HCT116 (cell line): Measurements from ENCODE around the gene GPX5. TPM values are rescaled to one million over a fixed set of nuclear protein-coding genes. Genes with fewer than 3 reads are reported as not detected.

Experiments
- ATAC-seq: fragments of 200-7000 bp; cut with Tn5 transposase; 2 replicates; pipeline ENCODE4 v1.9.1; 2020; ENCODE audit warnings: mild to moderate bottlenecking, moderate library complexity
- BruUV-seq: library from RNA; stranded (reverse); fragments of 400-500 nt; replicated peaks from 2 replicates; lab custom pipeline; 2021; lab: Mats Ljungman, UMichigan
- CTCF ChIA-PET: fragments of 300-600 bp; sonication (Branson Sonifier 250); formaldehyde crosslinking; loops from one replicate; lab custom pipeline; 2021; ENCODE audit warnings: antibody characterized with exemption; lab: Charles Lee
- POLR2A ChIA-PET: fragments of 300-600, 350-600 bp; sonication (Branson Sonifier 250); formaldehyde crosslinking; loops from one replicate; lab custom pipeline; 2021; ENCODE audit warnings: antibody characterized with exemption; lab: Charles Lee
- RAD21 ChIA-PET, 2 experiments: fragments of 300-600 bp; sonication (Branson Sonifier 250); formaldehyde crosslinking; loops; one replicate each; lab custom pipeline; 2023; ENCODE audit warnings: low total read pairs in 2 of 2; ENCODE audit not compliant: uncharacterized antibody in 2 of 2, unreplicated experiment in 2 of 2, low non-redundant PET in 1 of 2; lab: Charles Lee
- DNase-seq: peaks from one replicate; pipeline ENCODE4 v3.0.0-alpha.2; 2010; ENCODE audit warnings: low read depth, low spot score
- H2AFZ ChIP-seq: fragments of 200-600 bp; shearing (Covaris generic), sonication (generic); 2 replicates; pipeline ENCODE4 v1.6.1; 2017; ENCODE audit warnings: low read depth, mixed run types, mixed read lengths, antibody characterized with exemption, low read length; ENCODE audit not compliant: poor library complexity, severe bottlenecking
- H3K27ac ChIP-seq: 2 replicates; pipeline ENCODE4 v1.5.1; 2012; ENCODE audit warnings: low read depth, low read length
- H3K27me3 ChIP-seq: fragments of 200-600 bp; sonication (generic); 2 replicates; pipeline ENCODE4 v1.6.1; 2016; ENCODE audit warnings: mixed run types, low read length, mixed read lengths; ENCODE audit not compliant: insufficient read depth
- H3K36me3 ChIP-seq, 2 experiments: fragments of 200-500 bp in 1 of 2; fragments of 200-600 bp in 1 of 2; sonication (Bioruptor generic) in 1 of 2; sonication (generic) in 1 of 2; 2 replicates each; pipeline versions ENCODE4 v1.5.1 to v1.6.1; 2014 to 2016; ENCODE audit warnings: low read length in 2 of 2, inconsistent platforms in 1 of 2, mixed read lengths in 1 of 2, mixed run types in 1 of 2; ENCODE audit not compliant: insufficient read depth in 2 of 2, control insufficient read depth in 1 of 2
- H3K4me1 ChIP-seq, 2 experiments: fragments of 200-600 bp in 1 of 2; sonication (generic) in 1 of 2; 2 replicates each; pipeline versions ENCODE4 v1.5.1 to v1.6.1; 2012 to 2017; ENCODE audit warnings: low read length in 2 of 2, inconsistent platforms in 1 of 2, mild to moderate bottlenecking in 1 of 2, mixed read lengths in 1 of 2, mixed run types in 1 of 2, moderate library complexity in 1 of 2; ENCODE audit not compliant: insufficient read depth in 2 of 2, control insufficient read depth in 1 of 2
- H3K4me2 ChIP-seq: fragments of 200-600 bp; sonication (generic); 2 replicates; pipeline ENCODE4 v1.6.1; 2017; ENCODE audit warnings: mixed run types, low read length, mixed read lengths
- H3K4me3 ChIP-seq, 2 experiments: fragments of 200-600 bp in 1 of 2; sonication (generic) in 1 of 2; replicated peaks in 1 of 2; 2 replicates each; pipeline ENCODE4 v1.5.1; 2011 to 2016; ENCODE audit warnings: low read length in 2 of 2, control low read depth in 1 of 2, low read depth in 1 of 2, mild to moderate bottlenecking in 1 of 2, mixed read lengths in 1 of 2, mixed run types in 1 of 2
- H3K79me2 ChIP-seq: fragments of 200-600 bp; sonication (generic); 2 replicates; pipeline ENCODE4 v1.6.1; 2017; ENCODE audit warnings: mild to moderate bottlenecking, mixed run types, low read length, moderate library complexity, mixed read lengths; ENCODE audit not compliant: insufficient read depth
- H3K9ac ChIP-seq: fragments of 200-600 bp; sonication (generic); 2 replicates; pipeline ENCODE4 v1.6.1; 2016; ENCODE audit warnings: low read length, mixed read lengths
- H3K9me2 ChIP-seq: fragments of 200-600 bp; sonication (generic), shearing (Covaris generic); 2 replicates; pipeline ENCODE4 v1.6.1; 2017; ENCODE audit warnings: mixed run types, mild to moderate bottlenecking, moderate library complexity; ENCODE audit not compliant: insufficient read depth
- H3K9me3 ChIP-seq, 2 experiments: fragments of 200-500 bp in 1 of 2; fragments of 200-600 bp in 1 of 2; sonication (Bioruptor generic) in 1 of 2; sonication (generic) in 1 of 2; 2 replicates each; pipeline ENCODE4 v1.6.1; 2014 to 2017; ENCODE audit warnings: low read length in 2 of 2, mixed read lengths in 2 of 2, inconsistent platforms in 1 of 2, low read depth in 1 of 2, mild to moderate bottlenecking in 1 of 2, mixed run types in 1 of 2, moderate library complexity in 1 of 2; ENCODE audit not compliant: control insufficient read depth in 1 of 2, insufficient read depth in 1 of 2
- H4K20me1 ChIP-seq: fragments of 200-600 bp; sonication (generic), shearing (Covaris generic); 2 replicates; pipeline ENCODE4 v1.6.1; 2017; ENCODE audit warnings: mixed run types, mild to moderate bottlenecking, moderate library complexity; ENCODE audit not compliant: insufficient read depth
- CBX3 ChIP-seq: IDR thresholded peaks from 2 replicates; pipeline ENCODE4 v1.6.1; 2012; ENCODE audit warnings: low read depth
- CEBPB ChIP-seq: IDR thresholded peaks from 2 replicates; pipeline ENCODE4 v1.6.1; 2012; ENCODE audit warnings: low read depth
- EGR1 ChIP-seq: IDR thresholded peaks from 2 replicates; pipeline ENCODE4 v1.6.1; 2012; ENCODE audit warnings: low read depth
- EZH2 ChIP-seq: fragments of 200-600 bp; sonication (generic); IDR thresholded peaks from 2 replicates; pipeline ENCODE4 v1.6.1; 2017; ENCODE audit warnings: antibody characterized with exemption, mixed run types
- FOSL1 ChIP-seq: IDR thresholded peaks from 2 replicates; pipeline ENCODE4 v1.6.1; 2012; ENCODE audit warnings: low read depth
- JUND ChIP-seq: IDR thresholded peaks from 2 replicates; pipeline ENCODE4 v1.6.1; 2012
- SIN3A ChIP-seq: IDR thresholded peaks from 2 replicates; pipeline ENCODE4 v1.6.1; 2012; ENCODE audit warnings: low read depth
- SP1 ChIP-seq: IDR thresholded peaks from 2 replicates; pipeline ENCODE4 v1.6.1; 2012; ENCODE audit warnings: low read depth
- SRF ChIP-seq: IDR thresholded peaks from 2 replicates; pipeline ENCODE4 v1.6.1; 2012; ENCODE audit warnings: low read depth
- TCF7L2 ChIP-seq: IDR thresholded peaks from 2 replicates; pipeline ENCODE4 v1.7.0; 2011; ENCODE audit warnings: borderline replicate concordance, inconsistent platforms; ENCODE audit not compliant: insufficient read depth, insufficient read length; ENCODE audit errors: extremely low read depth
- ZBTB33 ChIP-seq: IDR thresholded peaks from 2 replicates; pipeline ENCODE4 v1.6.1; 2011; ENCODE audit warnings: mild to moderate bottlenecking, low read length, moderate library complexity; ENCODE audit not compliant: insufficient replicate concordance; ENCODE audit errors: extremely low read depth
- ZFX ChIP-seq: fragments of 450-650 bp; IDR thresholded peaks from 2 replicates; pipeline ENCODE4 v1.6.1; 2017
- ZNF274 ChIP-seq: fragments of 200-500 bp; sonication (Bioruptor generic); IDR thresholded peaks from 2 replicates; pipeline ENCODE4 v1.6.1; 2014; ENCODE audit warnings: mild to moderate bottlenecking, low read depth, low read length, inconsistent platforms
- intact Hi-C: fragments of 100-400 bp; cut with micrococcal nuclease; formaldehyde crosslinking; loops from 2 replicates; pipeline ENCODE4 v1.10.0; 2022
- total RNA-seq: library from RNA; stranded (reverse); gene quantifications from one replicate; pipeline ENCODE4 v1.2.1, GENCODE V29; 2021; ENCODE audit not compliant: unreplicated experiment
- TF ChIP-seq, protein P1 (sequence below), 3 experiments: fragments of 200-600 bp in 1 of 3; sonication (generic) in 1 of 3; IDR thresholded peaks in 2 of 3; conservative IDR thresholded peaks in 1 of 3; 2 replicates each; pipeline ENCODE4 v1.5.1; 2012 to 2017; ENCODE audit warnings: low read depth in 2 of 3, low read length in 2 of 3, antibody characterized with exemption in 1 of 3, borderline replicate concordance in 1 of 3, control low read depth in 1 of 3, mild to moderate bottlenecking in 1 of 3, mixed read lengths in 1 of 3, mixed run types in 1 of 3, moderate library complexity in 1 of 3; ENCODE audit not compliant: insufficient read depth in 1 of 3

The GPX5 gene
- total RNA-seq, 1 experiment from 2014 or later = not detected

GRCh38 chr6:28506807-28507475 is 18.7 kb upstream of the GPX5 start:
- no peak for DNase-seq
- Histone ChIP-seq H3K4me3 (no peak overlapping the region), H3K9ac (no peak overlapping the region), H3K9me3 (no peaks in the 10 kb centered on the region), H3K9me2 (no peaks in the 10 kb centered on the region), H3K27me3 (no peaks in the 10 kb centered on the region), H3K4me1 (no peaks in the 10 kb centered on the region), H4K20me1 (no peaks in the 10 kb centered on the region), H3K4me2 (no peak overlapping the region), H2AFZ (no peak overlapping the region), H3K27ac (no peak overlapping the region), H3K36me3 (no peaks in the 10 kb centered on the region), H3K79me2 (no peaks in the 10 kb centered on the region)
- ChIA-PET RAD21 (interaction anchor here in 1 of 2 experiments (0.7 kb wide), 1 partner anchor 137 kb away, joined by 4 read pairs; no protein-coding TSS in a partner anchor), POLR2A (no interaction called here), CTCF (no interaction called here)
- BruUV-seq = no TSS peak
- TF ChIP-seq CBX3 = no peak
- no peak for TF ChIP-seq ZFX
- no peak for TF ChIP-seq SIN3A
- no peak for TF ChIP-seq SP1
- no peak for ATAC-seq
- intact Hi-C loops = no loop called here

- Histone ChIP-seq H3K27ac (no peak overlapping the region), H3K36me3 (no peaks in the 10 kb centered on the region), H3K4me1 (no peaks in the 10 kb centered on the region), H4K20me1 (no peaks in the 10 kb centered on the region), H3K9me2 (no peaks in the 10 kb centered on the region), H3K9me3 (no peaks in the 10 kb centered on the region), H3K4me2 (no peak overlapping the region), H3K4me3 (no peak overlapping the region), H3K27me3 (no peaks in the 10 kb centered on the region; the same call in 1 of the 2 replicates), H3K79me2 (no peaks in the 10 kb centered on the region), H3K9ac (no peak overlapping the region), H2AFZ (no peak overlapping the region)
- DNase-seq (no peak), ATAC-seq (no peak)
- TF ChIP-seq EZH2 (no peak), ZBTB33 (no peak), FOSL1 (no peak), EGR1 (no peak), TCF7L2 (no peak), CEBPB (no peak), ZNF274 (no peak), JUND (no peak), SRF (no peak)
- TF ChIP-seq, protein P1, sequence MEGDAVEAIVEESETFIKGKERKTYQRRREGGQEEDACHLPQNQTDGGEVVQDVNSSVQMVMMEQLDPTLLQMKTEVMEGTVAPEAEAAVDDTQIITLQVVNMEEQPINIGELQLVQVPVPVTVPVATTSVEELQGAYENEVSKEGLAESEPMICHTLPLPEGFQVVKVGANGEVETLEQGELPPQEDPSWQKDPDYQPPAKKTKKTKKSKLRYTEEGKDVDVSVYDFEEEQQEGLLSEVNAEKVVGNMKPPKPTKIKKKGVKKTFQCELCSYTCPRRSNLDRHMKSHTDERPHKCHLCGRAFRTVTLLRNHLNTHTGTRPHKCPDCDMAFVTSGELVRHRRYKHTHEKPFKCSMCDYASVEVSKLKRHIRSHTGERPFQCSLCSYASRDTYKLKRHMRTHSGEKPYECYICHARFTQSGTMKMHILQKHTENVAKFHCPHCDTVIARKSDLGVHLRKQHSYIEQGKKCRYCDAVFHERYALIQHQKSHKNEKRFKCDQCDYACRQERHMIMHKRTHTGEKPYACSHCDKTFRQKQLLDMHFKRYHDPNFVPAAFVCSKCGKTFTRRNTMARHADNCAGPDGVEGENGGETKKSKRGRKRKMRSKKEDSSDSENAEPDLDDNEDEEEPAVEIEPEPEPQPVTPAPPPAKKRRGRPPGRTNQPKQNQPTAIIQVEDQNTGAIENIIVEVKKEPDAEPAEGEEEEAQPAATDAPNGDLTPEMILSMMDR (IDR thresholded peaks at IDR 0.05 in 2 of 3, conservative IDR thresholded peaks at IDR 0.05 in 1 of 3; ENCODE audit: borderline replicate concordance in 1 of 3, insufficient read depth in 1 of 3, low read depth in 2 of 3, low read length in 2 of 3) = no peak
- intact Hi-C loops = no loop called here
- ChIA-PET CTCF (no interaction called here), POLR2A (no interaction called here), RAD21 (no interaction called here)
- BruUV-seq = no TSS peak
These were observed 13.9 kb upstream of the GPX5 start for GRCh38 chr6:28511628-28512300.
